Daoy (cell line): ENCODE data around the gene GPD2. TPM values are rescaled to one million over a fixed set of nuclear protein-coding genes. Genes with fewer than 3 reads are reported as not detected.
"Not testable (repeated sequence)": the region's sequence is repeated elsewhere in the genome, so short reads cannot be mapped to it uniquely, and the experiment has no call there.

Experiments
- DNase-seq: peaks from one replicate; pipeline ENCODE4 v3.0.0-alpha.2; 2015; ENCODE audit warnings: low read depth
- total RNA-seq: library from RNA; depleted of rRNA; stranded (reverse); fragments of >200 nt; shearing (Covaris generic); gene quantifications from 2 replicates; pipeline ENCODE4 v1.2.3, GENCODE V29; 2014

The GPD2 gene
- total RNA-seq, 1 experiment from 2014 or later = 56.7 TPM

DNA sequence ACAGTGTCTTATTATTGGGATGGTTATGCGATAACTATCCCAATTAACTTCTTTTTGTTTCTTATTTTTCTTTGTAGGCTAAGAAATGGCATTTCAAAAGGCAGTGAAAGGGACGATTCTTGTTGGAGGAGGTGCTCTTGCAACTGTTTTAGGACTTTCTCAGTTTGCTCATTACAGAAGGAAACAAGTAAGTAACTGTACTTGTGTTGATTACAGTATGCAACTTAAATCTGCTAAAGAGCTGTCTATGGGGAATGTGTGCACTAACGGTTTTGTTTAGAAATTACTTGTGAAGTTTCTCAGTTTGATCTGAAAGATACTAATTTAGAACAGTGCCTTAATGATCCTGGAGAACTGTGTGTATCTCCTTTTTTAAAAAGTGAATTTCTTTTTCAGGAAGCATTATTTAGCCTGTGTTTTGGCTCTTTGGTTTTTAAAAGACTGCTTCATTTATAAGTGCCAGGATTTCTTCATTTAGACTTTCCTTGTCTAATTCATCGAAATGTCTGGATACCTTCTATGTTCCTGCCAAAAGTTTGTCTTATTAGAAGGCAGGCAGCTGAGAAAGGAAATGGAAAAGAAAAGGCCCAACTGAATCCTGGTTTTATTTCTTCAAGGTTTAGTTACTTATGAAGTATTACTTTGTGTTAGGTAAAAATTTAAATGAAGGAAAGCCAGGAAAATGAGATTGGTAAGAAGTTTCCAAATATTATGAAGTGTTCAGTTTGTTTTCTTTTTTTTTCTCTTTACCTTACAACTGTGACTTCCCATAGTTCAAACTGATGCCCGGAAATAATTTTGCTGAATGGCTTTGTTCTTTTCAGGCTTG, 40.1 kb downstream of the GPD2 start:
- no peak for DNase-seq

- peak; percentile 52 for DNase-seq
Measured at GRCh38 chr2:156476850-156477206, 40.6 kb downstream of the GPD2 start.

DNA sequence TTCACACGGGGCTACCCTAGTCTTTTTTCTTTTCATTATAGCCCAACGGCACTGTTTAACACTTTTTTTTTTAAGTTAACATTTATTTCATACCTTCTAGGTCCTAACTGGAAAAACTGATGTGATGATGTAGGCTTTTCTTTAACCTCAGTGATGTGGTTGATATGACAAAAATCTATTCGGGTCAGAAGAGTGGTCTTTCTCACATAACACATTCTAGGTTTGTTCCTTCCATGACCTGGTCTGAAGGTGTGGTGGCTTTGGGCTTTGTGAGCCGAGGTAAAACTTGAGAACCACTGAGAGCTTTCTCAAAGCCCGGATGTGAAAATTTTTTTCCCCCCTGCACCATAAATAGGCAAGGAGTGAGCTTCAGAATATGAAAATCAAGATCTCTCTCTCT, 44.2 kb downstream of the GPD2 start:
- DNase-seq = no peak

DNA sequence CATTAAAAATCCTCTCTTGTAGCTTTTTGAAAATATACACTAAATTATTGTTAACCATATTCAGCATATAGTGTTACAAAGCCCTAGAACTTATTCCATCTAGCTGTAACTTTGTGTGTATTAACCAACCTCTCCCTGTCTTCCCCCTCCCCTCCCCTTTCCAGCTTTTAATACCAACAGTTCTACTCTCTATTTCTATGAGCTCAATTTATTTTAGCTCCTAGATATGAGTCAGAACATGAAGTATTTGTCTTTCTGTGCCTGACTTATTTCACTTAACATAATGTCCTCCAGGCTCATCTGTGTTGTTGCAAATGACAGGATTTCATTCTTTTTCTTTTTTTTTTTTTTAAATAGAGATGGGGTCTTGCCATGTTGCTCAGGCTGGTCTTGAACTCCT, 45.1 kb downstream of the GPD2 start:
- DNase-seq = no peak

DNA sequence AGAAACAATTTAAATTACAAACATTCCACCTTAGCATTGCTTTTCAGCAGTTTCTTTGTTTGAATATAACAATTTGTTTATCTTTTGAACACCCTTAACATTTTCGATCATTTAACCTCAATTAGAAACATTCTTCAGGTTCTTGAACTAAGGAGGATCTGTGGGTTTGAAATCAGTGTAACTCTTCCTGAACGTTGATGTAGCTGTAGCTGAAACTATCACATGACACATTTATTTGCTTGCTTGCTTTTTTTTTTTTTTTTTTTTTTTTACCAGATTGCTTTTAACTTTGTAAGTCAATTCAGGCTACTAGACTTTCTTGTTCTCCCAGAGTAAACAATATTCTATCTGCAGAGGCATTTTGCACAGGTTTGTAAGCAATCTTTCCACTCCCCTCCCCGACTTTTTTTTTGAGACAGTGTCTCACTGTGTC, 47.6 kb downstream of the GPD2 start:
- no peak for DNase-seq

GRCh38 chr2:156486147-156486546, 50.0 kb downstream of the GPD2 start:
- peak; percentile 3 for DNase-seq

- no peak for DNase-seq
Measured at GRCh38 chr2:156486614-156487013, 50.4 kb downstream of the GPD2 start.

DNA sequence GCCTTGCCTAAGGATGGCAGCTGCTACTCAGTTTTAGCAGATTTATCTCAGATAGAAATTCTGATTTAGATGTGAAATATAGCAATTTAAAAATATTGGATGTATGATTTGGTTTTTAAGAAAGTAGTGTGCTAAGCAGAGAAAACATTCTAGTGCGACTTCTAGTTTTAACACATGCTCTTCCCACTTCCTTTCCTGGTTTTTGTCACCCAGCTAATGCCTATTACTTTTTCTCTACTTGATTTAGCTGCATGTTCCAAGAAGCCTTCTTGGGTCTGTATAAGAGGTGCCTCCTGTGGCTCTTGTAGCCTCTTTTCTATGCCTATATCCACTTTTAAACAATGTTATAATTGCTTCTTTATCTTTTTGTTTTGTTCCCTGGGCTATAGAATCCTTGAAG, 53.0 kb downstream of the GPD2 start:
- DNase-seq = no peak

GRCh38 chr2:156489750-156490465, 53.7 kb downstream of the GPD2 start:
- DNase-seq = no peak

- no peak for DNase-seq
Measured at GRCh38 chr2:156490466-156490840, 54.3 kb downstream of the GPD2 start.

DNA sequence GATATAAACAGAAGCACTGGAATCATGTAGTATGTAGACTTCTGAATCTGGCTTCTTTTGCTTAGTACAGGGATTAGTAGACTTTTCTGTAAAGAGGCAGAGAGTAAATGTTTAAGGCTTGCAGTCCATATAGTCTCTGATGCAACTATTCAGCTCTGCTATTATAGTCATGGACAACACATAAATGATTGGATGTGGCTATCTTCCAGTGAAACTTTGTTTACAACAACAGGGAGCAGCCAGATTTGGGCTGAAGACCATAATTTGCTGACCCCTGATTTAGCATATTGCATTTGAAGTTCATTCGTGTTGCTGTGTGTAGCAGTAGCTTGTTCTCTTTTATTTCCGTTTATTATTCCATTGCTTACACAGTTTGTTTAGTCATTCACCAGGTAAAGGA, 55.0 kb downstream of the GPD2 start:
- no peak for DNase-seq

GRCh38 chr2:156492979-156493378, 56.8 kb downstream of the GPD2 start:
- DNase-seq = no peak

GRCh38 chr2:156495998-156496397, 59.8 kb downstream of the GPD2 start:
- not testable (repeated sequence) for DNase-seq

- DNase-seq = no peak
Measured at GRCh38 chr2:156505696-156506095, 69.5 kb downstream of the GPD2 start.

GRCh38 chr2:156511122-156511521, 74.9 kb downstream of the GPD2 start:
- no peak for DNase-seq

DNA sequence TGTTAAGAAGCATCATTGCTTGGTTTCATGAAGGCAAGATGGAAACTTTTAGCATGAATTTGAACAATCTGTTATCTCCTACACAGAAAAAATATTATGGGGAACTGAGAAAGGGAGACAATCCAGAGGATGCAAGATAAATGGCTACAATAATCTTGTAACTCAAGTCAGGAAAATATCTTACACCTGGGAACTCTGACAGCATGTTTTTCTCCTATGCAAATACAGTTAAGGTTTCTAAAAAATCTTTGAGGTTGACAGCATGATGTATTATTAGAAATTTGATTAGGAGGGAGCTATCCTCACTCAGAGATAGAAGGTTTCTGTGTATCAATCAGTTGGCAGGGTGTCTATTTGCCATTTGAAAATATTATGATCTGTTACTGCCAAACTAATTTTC, 75.6 kb downstream of the GPD2 start:
- DNase-seq = no peak

- no peak for DNase-seq
Measured at GRCh38 chr2:156512451-156512850, 76.3 kb downstream of the GPD2 start.

GRCh38 chr2:156513219-156513618, 77.0 kb downstream of the GPD2 start:
- no peak for DNase-seq

GRCh38 chr2:156517419-156517818, 81.2 kb downstream of the GPD2 start:
- no peak for DNase-seq

- no peak for DNase-seq
Measured at GRCh38 chr2:156518138-156518537, 82.0 kb downstream of the GPD2 start.

- DNase-seq = no peak
Measured at GRCh38 chr2:156522864-156523440, 86.8 kb downstream of the GPD2 start.

GRCh38 chr2:156526950-156527636, 90.9 kb downstream of the GPD2 start:
- no peak for DNase-seq
